HG03520 (cell line): ENCODE data around the gene RGS11.
"Not testable (repeated sequence)": the region's sequence is repeated elsewhere in the genome, so short reads cannot be mapped to it uniquely, and the experiment has no call there.

Experiments
- ATAC-seq: cut with Tn5 transposase; IDR thresholded peaks from one replicate; pipeline ENCODE4 v1.9.1; 2021; ENCODE audit warnings: mild to moderate bottlenecking, moderate library complexity; ENCODE audit not compliant: unreplicated experiment

RGS11 gene

GRCh38 chr16:280991-281659 lies 5.4 kb upstream of the RGS11 start:
- ATAC-seq: no peak

- ATAC-seq: no peak
These were observed 4.8 kb upstream of the RGS11 start, which contains the start of gene ARHGDIG for GRCh38 chr16:280552-280951. ARHGDIG (plus strand) TSS chr16:280591; CDS start chr16:280681, 90 bp downstream.

GRCh38 chr16:280005-280460 lies 4.3 kb upstream of the RGS11 start:
- no peak for ATAC-seq

- ATAC-seq: no peak
These were observed 3.8 kb upstream of the RGS11 start for GRCh38 chr16:279531-279930.

- ATAC-seq: no peak
These were observed 3.2 kb upstream of the RGS11 start for GRCh38 chr16:278863-279366.

GRCh38 chr16:276426-277077 lies 808 bp upstream of the RGS11 start:
- no peak for ATAC-seq

GRCh38 chr16:275041-275641 lies 603 bp downstream of the RGS11 start:
- ATAC-seq: no peak

- ATAC-seq: no peak
These were observed 2.0 kb downstream of the RGS11 start for GRCh38 chr16:273547-274421.

GRCh38 chr16:272633-273546 lies 2.9 kb downstream of the RGS11 start:
- no peak for ATAC-seq

GRCh38 chr16:270381-271255 lies 5.1 kb downstream of the RGS11 start:
- no peak for ATAC-seq

- no peak for ATAC-seq
These were observed 6.5 kb downstream of the RGS11 start for GRCh38 chr16:269061-269796.

GRCh38 chr16:268141-269053 lies 7.3 kb downstream of the RGS11 start:
- ATAC-seq: no peak

- ATAC-seq: not testable (repeated sequence)
These were observed 8.2 kb downstream of the RGS11 start for GRCh38 chr16:267562-267961.

GRCh38 chr16:266258-267164 lies 9.2 kb downstream of the RGS11 start:
- no peak for ATAC-seq

GRCh38 chr16:265711-266110 lies 10.0 kb downstream of the RGS11 start:
- no peak for ATAC-seq

- no peak for ATAC-seq
These were observed 10.7 kb downstream of the RGS11 start for GRCh38 chr16:265002-265529.
